Measurements from ENCODE around the gene CAMK2D.

DNA sequence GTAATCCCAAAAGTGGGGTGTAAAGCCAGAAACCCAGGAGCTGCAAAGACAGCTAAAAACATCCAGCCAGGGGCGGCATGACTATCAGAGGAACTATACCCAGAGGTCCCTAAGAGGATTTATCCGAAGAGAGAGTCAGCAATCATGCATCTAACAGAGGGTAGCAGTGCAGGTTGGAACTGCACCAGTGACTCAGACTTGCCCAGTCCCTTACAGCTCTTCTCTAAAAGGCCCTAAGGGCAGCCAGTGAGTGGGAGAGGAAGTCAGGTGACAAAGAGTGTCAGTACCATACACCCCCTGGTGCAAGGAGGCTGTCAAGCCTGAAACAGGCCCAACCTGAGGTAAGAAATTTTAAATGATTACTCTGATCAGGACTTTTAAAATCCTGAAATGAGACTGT lies 88.1 kb downstream of the CAMK2D start:
- TF ChIP-seq, protein P1, sequence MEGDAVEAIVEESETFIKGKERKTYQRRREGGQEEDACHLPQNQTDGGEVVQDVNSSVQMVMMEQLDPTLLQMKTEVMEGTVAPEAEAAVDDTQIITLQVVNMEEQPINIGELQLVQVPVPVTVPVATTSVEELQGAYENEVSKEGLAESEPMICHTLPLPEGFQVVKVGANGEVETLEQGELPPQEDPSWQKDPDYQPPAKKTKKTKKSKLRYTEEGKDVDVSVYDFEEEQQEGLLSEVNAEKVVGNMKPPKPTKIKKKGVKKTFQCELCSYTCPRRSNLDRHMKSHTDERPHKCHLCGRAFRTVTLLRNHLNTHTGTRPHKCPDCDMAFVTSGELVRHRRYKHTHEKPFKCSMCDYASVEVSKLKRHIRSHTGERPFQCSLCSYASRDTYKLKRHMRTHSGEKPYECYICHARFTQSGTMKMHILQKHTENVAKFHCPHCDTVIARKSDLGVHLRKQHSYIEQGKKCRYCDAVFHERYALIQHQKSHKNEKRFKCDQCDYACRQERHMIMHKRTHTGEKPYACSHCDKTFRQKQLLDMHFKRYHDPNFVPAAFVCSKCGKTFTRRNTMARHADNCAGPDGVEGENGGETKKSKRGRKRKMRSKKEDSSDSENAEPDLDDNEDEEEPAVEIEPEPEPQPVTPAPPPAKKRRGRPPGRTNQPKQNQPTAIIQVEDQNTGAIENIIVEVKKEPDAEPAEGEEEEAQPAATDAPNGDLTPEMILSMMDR (IDR thresholded peaks at IDR 0.05; ENCODE audit: low read depth, low read length, missing input control) = no peak
- TF ChIP-seq, protein P2, sequence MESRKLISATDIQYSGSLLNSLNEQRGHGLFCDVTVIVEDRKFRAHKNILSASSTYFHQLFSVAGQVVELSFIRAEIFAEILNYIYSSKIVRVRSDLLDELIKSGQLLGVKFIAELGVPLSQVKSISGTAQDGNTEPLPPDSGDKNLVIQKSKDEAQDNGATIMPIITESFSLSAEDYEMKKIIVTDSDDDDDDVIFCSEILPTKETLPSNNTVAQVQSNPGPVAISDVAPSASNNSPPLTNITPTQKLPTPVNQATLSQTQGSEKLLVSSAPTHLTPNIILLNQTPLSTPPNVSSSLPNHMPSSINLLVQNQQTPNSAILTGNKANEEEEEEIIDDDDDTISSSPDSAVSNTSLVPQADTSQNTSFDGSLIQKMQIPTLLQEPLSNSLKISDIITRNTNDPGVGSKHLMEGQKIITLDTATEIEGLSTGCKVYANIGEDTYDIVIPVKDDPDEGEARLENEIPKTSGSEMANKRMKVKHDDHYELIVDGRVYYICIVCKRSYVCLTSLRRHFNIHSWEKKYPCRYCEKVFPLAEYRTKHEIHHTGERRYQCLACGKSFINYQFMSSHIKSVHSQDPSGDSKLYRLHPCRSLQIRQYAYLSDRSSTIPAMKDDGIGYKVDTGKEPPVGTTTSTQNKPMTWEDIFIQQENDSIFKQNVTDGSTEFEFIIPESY (IDR thresholded peaks at IDR 0.05) = no peak
- no peak for TF ChIP-seq YY1 (IDR thresholded peaks at IDR 0.05)
- TF ChIP-seq, protein P3, sequence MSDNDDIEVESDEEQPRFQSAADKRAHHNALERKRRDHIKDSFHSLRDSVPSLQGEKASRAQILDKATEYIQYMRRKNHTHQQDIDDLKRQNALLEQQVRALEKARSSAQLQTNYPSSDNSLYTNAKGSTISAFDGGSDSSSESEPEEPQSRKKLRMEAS (IDR thresholded peaks at IDR 0.05) = no peak
- no peak for TF ChIP-seq TAF1 (conservative IDR thresholded peaks at IDR 0.05)
- no peak for TF ChIP-seq RXRA (IDR thresholded peaks at IDR 0.05)
- no peak for TF ChIP-seq SP1 (IDR thresholded peaks at IDR 0.05)
